Karpas-422 (cell line): ENCODE results near the gene C19orf25. TPM values are rescaled to one million over a fixed set of nuclear protein-coding genes. Genes with fewer than 3 reads are reported as not detected.
A peak's percentile ranks its signal among the peaks of the same experiment; 100 is the strongest.

ENCODE experiments used
- DNase-seq: peaks from one replicate; pipeline ENCODE4 v3.0.0-alpha.2; 2015
- H2AFZ ChIP-seq: fragments of 200-600 bp; sonication (generic); 2 replicates; pipeline ENCODE4 v1.6.1; 2014; ENCODE audit warnings: antibody characterized with exemption, low read length, mixed read lengths
- H3K27ac ChIP-seq: fragments of 200-600 bp; sonication (generic); 2 replicates; pipeline ENCODE4 v1.5.1; 2014; ENCODE audit warnings: mild to moderate bottlenecking, low read length, moderate library complexity
- H3K27me3 ChIP-seq: fragments of 200-600 bp; sonication (generic); 2 replicates; pipeline ENCODE4 v1.6.1; 2014; ENCODE audit warnings: low read length, mixed read lengths
- H3K36me3 ChIP-seq: fragments of 200-600 bp; sonication (generic); 2 replicates; pipeline ENCODE4 v1.6.1; 2014; ENCODE audit warnings: low read length, mixed read lengths; ENCODE audit not compliant: insufficient read depth
- H3K4me1 ChIP-seq: fragments of 200-600 bp; sonication (generic); 2 replicates; pipeline ENCODE4 v1.6.1; 2014; ENCODE audit warnings: mild to moderate bottlenecking, low read length, mixed read lengths
- H3K4me2 ChIP-seq: fragments of 200-600 bp; sonication (generic); 2 replicates; pipeline ENCODE4 v1.6.1; 2014; ENCODE audit warnings: low read length, low read depth, mild to moderate bottlenecking; ENCODE audit not compliant: poor library complexity, severe bottlenecking
- H3K4me3 ChIP-seq: fragments of 200-600 bp; sonication (generic); 2 replicates; pipeline ENCODE4 v1.5.1; 2014; ENCODE audit warnings: mild to moderate bottlenecking, antibody characterized with exemption, low read length, mixed read lengths
- H3K79me2 ChIP-seq: fragments of 200-600 bp; sonication (generic); 2 replicates; pipeline ENCODE4 v1.6.1; 2014; ENCODE audit warnings: mild to moderate bottlenecking, low read length, mixed read lengths
- H3K9ac ChIP-seq: fragments of 200-600 bp; sonication (generic); 2 replicates; pipeline ENCODE4 v1.6.0; 2014; ENCODE audit warnings: low read length
- H3K9me2 ChIP-seq: fragments of 200-600 bp; sonication (generic), shearing (Covaris generic); replicated peaks from 2 replicates; pipeline ENCODE4 v1.6.0; 2014; ENCODE audit warnings: mild to moderate bottlenecking, low read length, moderate library complexity; ENCODE audit not compliant: insufficient read depth
- H3K9me3 ChIP-seq: fragments of 300-700, 200-600 bp; sonication (generic); 2 replicates; pipeline ENCODE4 v1.6.1; 2014; ENCODE audit warnings: low read length, mixed read lengths
- H4K20me1 ChIP-seq: fragments of 200-600 bp; sonication (generic); 2 replicates; pipeline ENCODE4 v1.6.1; 2014; ENCODE audit warnings: mild to moderate bottlenecking, antibody characterized with exemption, low read length, low read depth; ENCODE audit not compliant: insufficient read depth
- total RNA-seq: library from RNA; depleted of rRNA; stranded (reverse); fragments of >200 nt; shearing (Covaris generic); gene quantifications from 2 replicates; pipeline ENCODE4 v1.2.3, GENCODE V29; 2014; ENCODE audit warnings: low replicate concordance; rRNA removed

Gene C19orf25
- total RNA-seq, 1 experiment from 2014 or later = 26.4 TPM

- no peak overlapping the region for H2AFZ ChIP-seq
- peaks cover 39% of the 10 kb centered on the region; the same call in 1 of the 2 replicates for H4K20me1 ChIP-seq
- no peak overlapping the region for H3K9ac ChIP-seq
- no peaks in the 10 kb centered on the region for H3K9me2 ChIP-seq
- H3K4me2 ChIP-seq = no peak overlapping the region
- no peaks in the 10 kb centered on the region for H3K27me3 ChIP-seq
- H3K9me3 ChIP-seq = no peaks in the 10 kb centered on the region
- no peaks in the 10 kb centered on the region for H3K4me1 ChIP-seq
- no peak overlapping the region for H3K4me3 ChIP-seq
- no peak for DNase-seq
- H3K27ac ChIP-seq = no peak overlapping the region
- H3K36me3 ChIP-seq = peaks cover 27% of the 10 kb centered on the region; the same call in 1 of the 2 replicates
- peaks cover 9% of the 10 kb centered on the region for H3K79me2 ChIP-seq
Measured at GRCh38 chr19:1425902-1426301, 53.1 kb downstream of the C19orf25 start.

GRCh38 chr19:1425102-1425837 is 53.7 kb downstream of the C19orf25 start:
- H3K4me1 ChIP-seq = no peaks in the 10 kb centered on the region

GRCh38 chr19:1424192-1424955 is 54.6 kb downstream of the C19orf25 start:
- H3K4me2 ChIP-seq = no peak overlapping the region
- H3K4me1 ChIP-seq = no peaks in the 10 kb centered on the region
- no peak overlapping the region for H2AFZ ChIP-seq
- peaks cover 35% of the 10 kb centered on the region; the same call in 1 of the 2 replicates for H3K36me3 ChIP-seq
- peaks cover 10% of the 10 kb centered on the region for H3K79me2 ChIP-seq
- peak; percentile 39 for DNase-seq
- no peak overlapping the region for H3K4me3 ChIP-seq
- H3K9ac ChIP-seq = no peak overlapping the region
- H4K20me1 ChIP-seq = peaks cover 47% of the 10 kb centered on the region
- no peaks in the 10 kb centered on the region for H3K27me3 ChIP-seq
- no peaks in the 10 kb centered on the region for H3K9me3 ChIP-seq
- H3K27ac ChIP-seq = no peak overlapping the region
- no peaks in the 10 kb centered on the region for H3K9me2 ChIP-seq

More at GRCh38 chr19:1425102-1425837, 53.7 kb downstream of the C19orf25 start:
- Histone ChIP-seq H3K9ac (no peak overlapping the region), H3K79me2 (peaks cover 9% of the 10 kb centered on the region), H3K4me2 (no peak overlapping the region), H3K9me3 (no peaks in the 10 kb centered on the region), H2AFZ (no peak overlapping the region), H3K9me2 (no peaks in the 10 kb centered on the region), H3K27ac (no peak overlapping the region), H4K20me1 (peaks cover 44% of the 10 kb centered on the region; the same call in 1 of the 2 replicates), H3K27me3 (no peaks in the 10 kb centered on the region), H3K4me3 (no peak overlapping the region), H3K36me3 (peaks cover 33% of the 10 kb centered on the region; the same call in 1 of the 2 replicates)
- DNase-seq = peak; percentile 40

- H3K27me3 ChIP-seq = no peaks in the 10 kb centered on the region
- H3K9me2 ChIP-seq = no peaks in the 10 kb centered on the region
- H3K4me3 ChIP-seq = no peak overlapping the region
- H2AFZ ChIP-seq = no peak overlapping the region
- no peak overlapping the region for H3K4me2 ChIP-seq
- no peak overlapping the region for H3K9ac ChIP-seq
- no peak for DNase-seq
- peaks cover 41% of the 10 kb centered on the region for H3K36me3 ChIP-seq
- H4K20me1 ChIP-seq = peaks cover 54% of the 10 kb centered on the region
- no peaks in the 10 kb centered on the region for H3K4me1 ChIP-seq
- H3K79me2 ChIP-seq = peaks cover 18% of the 10 kb centered on the region
- H3K9me3 ChIP-seq = no peaks in the 10 kb centered on the region
- no peak overlapping the region for H3K27ac ChIP-seq
Measured at GRCh38 chr19:1423436-1424191, 55.4 kb downstream of the C19orf25 start.

Other genes with a start within 250 kb of the C19orf25 start
- gene CBARP, start 241.2 kb downstream of the C19orf25 start, total RNA-seq = 1.6 and 4.1 TPM in 2 replicates
- 64.3 and 110 TPM in 2 replicates for gene ATP5F1D, start 237.5 kb downstream of the C19orf25 start, total RNA-seq
- 21.4 and 40.5 TPM in 2 replicates for gene MIDN, start 230.6 kb downstream of the C19orf25 start, total RNA-seq
- gene CIRBP, start 209.9 kb downstream of the C19orf25 start, total RNA-seq = 141 and 291 TPM in 2 replicates
- 32.7 and 68.1 TPM in 2 replicates for gene FAM174C, start 203.7 kb downstream of the C19orf25 start, total RNA-seq
- not detected in 2 replicates for gene EFNA2, start 193.3 kb downstream of the C19orf25 start, total RNA-seq
- gene NDUFS7, start 95.3 kb downstream of the C19orf25 start, total RNA-seq = 98.1 and 129 TPM in 2 replicates
- 63.7 and 144 TPM in 2 replicates for gene GAMT, start 77.7 kb downstream of the C19orf25 start, total RNA-seq
- gene DAZAP1, start 71.6 kb downstream of the C19orf25 start, total RNA-seq = 110 and 244 TPM in 2 replicates
- 2,088 and 3,414 TPM in 2 replicates for gene RPS15, start 40.8 kb downstream of the C19orf25 start, total RNA-seq
- 1.1 and 2.8 TPM in 2 replicates for gene APC2, start 29.1 kb downstream of the C19orf25 start, total RNA-seq
- 2.0 and 5.0 TPM in 2 replicates for gene PCSK4, start 11.1 kb upstream of the C19orf25 start, total RNA-seq
- gene REEP6, start 12.0 kb upstream of the C19orf25 start, total RNA-seq = 1.3 and 1.5 TPM in 2 replicates
- 0.94 and 2.6 TPM in 2 replicates for gene ADAMTSL5, start 33.8 kb upstream of the C19orf25 start, total RNA-seq
- not detected in 2 replicates for gene PLK5, start 44.9 kb upstream of the C19orf25 start, total RNA-seq
- gene MEX3D, start 89.1 kb upstream of the C19orf25 start, total RNA-seq = 5.6 and 13.5 TPM in 2 replicates
- gene MBD3, start 113.7 kb upstream of the C19orf25 start, total RNA-seq = 42.2 and 124 TPM in 2 replicates
- 106 and 170 TPM in 2 replicates for gene UQCR11, start 126.2 kb upstream of the C19orf25 start, total RNA-seq
- gene TCF3, start 173.4 kb upstream of the C19orf25 start, total RNA-seq = 91.5 and 284 TPM in 2 replicates